H7 (cell line): ENCODE data around the gene CSRP2. TPM values are rescaled to one million over a fixed set of nuclear protein-coding genes. Genes with fewer than 3 reads are reported as not detected.

Source experiments
- DNase-seq: peaks from one replicate; pipeline ENCODE4 v3.0.0; 2012
- H3K27me3 ChIP-seq: 2 replicates; pipeline ENCODE4 v1.6.0; 2011; ENCODE audit warnings: mild to moderate bottlenecking, low read length; ENCODE audit not compliant: control insufficient read depth, insufficient read depth
- H3K36me3 ChIP-seq: replicated peaks from 2 replicates; pipeline ENCODE4 v1.5.1; 2011; ENCODE audit warnings: low read length; ENCODE audit not compliant: control insufficient read depth, insufficient read depth
- H3K4me3 ChIP-seq: 2 replicates; pipeline ENCODE4 v1.5.1; 2011; ENCODE audit warnings: low read depth, mild to moderate bottlenecking, control low read depth, low read length, moderate library complexity; ENCODE audit not compliant: insufficient read depth
- total RNA-seq: library from RNA; depleted of rRNA; stranded (reverse); fragments of >200 nt; shearing (Covaris generic); gene quantifications from 2 replicates; pipeline ENCODE4 v1.2.3, GENCODE V29; 2014

CSRP2 gene
- total RNA-seq, 1 experiment from 2014 or later = 99.2 TPM

GRCh38 chr12:76908303-76909017, 29.6 kb upstream of the CSRP2 start:
- Histone ChIP-seq H3K27me3 (no peaks in the 10 kb centered on the region), H3K4me3 (no peak overlapping the region), H3K36me3 (no peaks in the 10 kb centered on the region)
- DNase-seq = no peak

- no peak overlapping the region for H3K4me3 ChIP-seq
- no peaks in the 10 kb centered on the region for H3K36me3 ChIP-seq
- H3K27me3 ChIP-seq = no peaks in the 10 kb centered on the region
- DNase-seq = no peak
Observed at GRCh38 chr12:76901628-76902380, 23.0 kb upstream of the CSRP2 start.

GRCh38 chr12:76899522-76899921, 20.7 kb upstream of the CSRP2 start:
- Histone ChIP-seq H3K36me3 (no peaks in the 10 kb centered on the region), H3K27me3 (no peaks in the 10 kb centered on the region), H3K4me3 (no peak overlapping the region)
- DNase-seq = no peak

- no peaks in the 10 kb centered on the region for H3K27me3 ChIP-seq
- no peak overlapping the region for H3K4me3 ChIP-seq
- no peak for DNase-seq
- H3K36me3 ChIP-seq = no peaks in the 10 kb centered on the region
Observed at GRCh38 chr12:76898442-76898841, 19.6 kb upstream of the CSRP2 start.

GRCh38 chr12:76896274-76896673, 17.5 kb upstream of the CSRP2 start:
- Histone ChIP-seq H3K36me3 (no peaks in the 10 kb centered on the region), H3K4me3 (no peak overlapping the region), H3K27me3 (no peaks in the 10 kb centered on the region)
- DNase-seq = no peak

- no peak for DNase-seq
- Histone ChIP-seq H3K27me3 (no peaks in the 10 kb centered on the region), H3K36me3 (no peaks in the 10 kb centered on the region), H3K4me3 (no peak overlapping the region)
Observed at GRCh38 chr12:76895796-76896195, 17.0 kb upstream of the CSRP2 start.

GRCh38 chr12:76891609-76892008, 12.8 kb upstream of the CSRP2 start:
- Histone ChIP-seq H3K36me3 (no peaks in the 10 kb centered on the region), H3K27me3 (no peaks in the 10 kb centered on the region), H3K4me3 (no peak overlapping the region)
- DNase-seq = no peak

GRCh38 chr12:76890151-76891143, 11.6 kb upstream of the CSRP2 start:
- peak; percentile 48 for DNase-seq
- no peaks in the 10 kb centered on the region for H3K36me3 ChIP-seq
- H3K27me3 ChIP-seq = no peaks in the 10 kb centered on the region
- no peak overlapping the region for H3K4me3 ChIP-seq

- H3K27me3 ChIP-seq = no peaks in the 10 kb centered on the region
- DNase-seq = peak; percentile 52
- H3K4me3 ChIP-seq = no peak overlapping the region
- no peaks in the 10 kb centered on the region for H3K36me3 ChIP-seq
Observed at GRCh38 chr12:76888775-76889174, 10.0 kb upstream of the CSRP2 start.

- Histone ChIP-seq H3K4me3 (no peak overlapping the region), H3K36me3 (no peaks in the 10 kb centered on the region), H3K27me3 (no peaks in the 10 kb centered on the region)
- no peak for DNase-seq
Observed at GRCh38 chr12:76883811-76884210, 5.0 kb upstream of the CSRP2 start.

GRCh38 chr12:76883151-76883550, 4.3 kb upstream of the CSRP2 start:
- no peak overlapping the region for H3K4me3 ChIP-seq
- peak; percentile 43 for DNase-seq
- no peaks in the 10 kb centered on the region for H3K36me3 ChIP-seq
- H3K27me3 ChIP-seq = no peaks in the 10 kb centered on the region

- H3K36me3 ChIP-seq = no peaks in the 10 kb centered on the region
- H3K4me3 ChIP-seq = no peak overlapping the region
- DNase-seq = no peak
- H3K27me3 ChIP-seq = no peaks in the 10 kb centered on the region
Observed at GRCh38 chr12:76882367-76882766, 3.5 kb upstream of the CSRP2 start.

GRCh38 chr12:76881142-76881541, 2.3 kb upstream of the CSRP2 start:
- H3K36me3 ChIP-seq = no peaks in the 10 kb centered on the region
- no peaks in the 10 kb centered on the region for H3K27me3 ChIP-seq
- no peak overlapping the region for H3K4me3 ChIP-seq
- DNase-seq = no peak

- DNase-seq = no peak
- Histone ChIP-seq H3K27me3 (no peaks in the 10 kb centered on the region), H3K36me3 (no peaks in the 10 kb centered on the region), H3K4me3 (no peak overlapping the region)
Observed at GRCh38 chr12:76880519-76881023, 1.8 kb upstream of the CSRP2 start.
